Stimulated activated CD8-positive, alpha-beta memory T cell treated with anti-CD3 and anti-CD28 coated beads, Interleukin-4, amount 100 ng/mL, for 24 hours (primary cell): ENCODE results near the gene ARHGAP26.

Experiments
- DNase-seq: peaks from one replicate; pipeline ENCODE4 v3.0.0-alpha.2; 2020; ENCODE audit warnings: low read depth

Gene ARHGAP26

DNA sequence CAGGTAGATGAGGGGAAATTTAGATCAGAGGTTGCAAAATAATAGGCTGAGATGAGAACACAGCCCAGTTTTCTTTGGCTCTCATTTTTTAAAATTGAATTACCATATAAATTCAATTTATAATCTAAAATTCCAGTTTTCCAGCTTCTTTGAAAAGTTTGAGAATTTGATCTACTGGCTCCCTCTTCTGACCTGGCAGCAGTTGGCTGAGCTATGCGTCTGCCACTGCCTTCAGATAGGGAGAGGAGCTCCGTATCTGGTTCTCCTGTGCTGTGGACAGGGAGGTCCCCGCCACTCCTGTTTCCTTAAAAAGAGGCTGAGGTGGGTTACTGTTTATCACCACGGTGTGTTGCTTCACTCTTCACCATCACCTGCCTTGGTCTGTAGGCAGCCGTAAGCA is 103.7 kb downstream of the ARHGAP26 start:
- no peak for DNase-seq

DNA sequence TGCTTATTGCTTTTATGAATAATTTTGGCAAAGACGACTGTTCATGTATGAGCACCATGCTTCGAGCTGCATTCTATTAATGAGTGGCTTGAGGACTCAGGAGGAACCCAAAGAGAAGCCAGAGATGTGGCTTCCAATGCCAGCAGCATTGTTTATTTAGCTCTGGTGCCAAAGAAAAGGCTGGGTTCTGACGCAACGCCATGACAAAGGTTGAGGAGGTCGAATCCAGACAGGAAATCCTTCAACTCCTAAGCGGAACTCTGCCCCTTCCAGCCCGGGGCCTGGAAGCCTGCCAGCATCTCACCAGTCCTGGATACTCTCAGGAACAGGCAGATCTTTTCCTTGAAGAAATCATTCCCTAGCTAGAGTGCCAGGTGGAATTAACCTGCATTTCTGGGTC is 104.4 kb downstream of the ARHGAP26 start:
- no peak for DNase-seq

DNA sequence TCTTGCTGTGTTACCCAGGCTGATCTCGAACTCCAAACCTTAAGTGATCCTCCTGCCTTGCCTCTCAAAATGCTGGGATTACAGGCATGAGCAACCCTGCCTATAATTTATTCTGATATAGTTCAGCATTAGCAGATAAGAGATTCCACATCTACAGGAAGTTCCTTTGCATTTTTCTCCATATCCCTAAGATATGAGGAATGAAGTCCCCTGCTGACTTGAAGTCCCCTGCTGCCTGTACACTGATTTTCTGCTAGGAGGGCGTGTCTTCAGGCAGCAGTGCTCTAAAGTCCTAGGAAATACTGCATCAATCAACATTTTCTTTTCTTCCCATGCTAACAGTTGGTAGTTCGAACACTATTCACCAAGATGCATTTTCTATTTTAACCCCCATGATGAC is 105.8 kb downstream of the ARHGAP26 start:
- DNase-seq = no peak

DNA sequence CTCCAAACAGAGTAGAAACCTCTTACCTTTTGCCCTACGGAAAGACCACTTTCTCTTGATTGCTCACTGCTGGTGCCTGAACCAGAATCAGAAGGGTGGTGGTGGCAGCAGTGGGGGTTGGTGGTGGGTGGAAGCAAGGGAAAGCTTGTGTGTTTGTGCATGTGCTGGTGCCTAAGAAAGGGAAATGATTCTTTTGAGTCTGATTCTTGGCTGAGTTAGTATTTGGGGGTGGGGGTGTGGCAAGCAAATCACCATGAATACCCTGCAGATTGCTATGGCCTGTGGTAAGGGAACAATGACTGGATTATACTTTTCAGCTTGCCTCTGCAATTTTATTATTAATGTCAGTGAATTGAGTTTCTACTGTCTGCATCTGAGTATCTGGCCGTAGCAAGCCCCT is 106.6 kb downstream of the ARHGAP26 start:
- DNase-seq = no peak

DNA sequence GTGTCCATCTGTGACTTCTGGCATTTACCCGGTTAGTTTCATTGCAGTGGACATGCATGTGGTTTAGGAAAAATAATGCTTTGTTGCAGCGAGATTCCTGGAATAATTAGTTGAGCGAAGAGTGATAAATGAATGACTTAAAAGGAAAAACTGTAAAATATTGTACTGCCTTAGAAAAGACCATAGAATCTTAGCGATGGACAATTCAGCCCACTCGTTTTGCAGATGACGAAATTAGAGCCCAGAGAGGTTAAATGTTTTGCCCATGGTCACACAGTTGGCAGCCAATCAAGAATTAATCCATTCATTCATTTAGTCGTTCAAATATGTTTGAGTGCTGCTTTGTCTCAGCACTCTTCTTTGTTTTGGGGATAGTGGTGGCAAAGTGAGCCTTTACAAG is 107.9 kb downstream of the ARHGAP26 start:
- DNase-seq = no peak

DNA sequence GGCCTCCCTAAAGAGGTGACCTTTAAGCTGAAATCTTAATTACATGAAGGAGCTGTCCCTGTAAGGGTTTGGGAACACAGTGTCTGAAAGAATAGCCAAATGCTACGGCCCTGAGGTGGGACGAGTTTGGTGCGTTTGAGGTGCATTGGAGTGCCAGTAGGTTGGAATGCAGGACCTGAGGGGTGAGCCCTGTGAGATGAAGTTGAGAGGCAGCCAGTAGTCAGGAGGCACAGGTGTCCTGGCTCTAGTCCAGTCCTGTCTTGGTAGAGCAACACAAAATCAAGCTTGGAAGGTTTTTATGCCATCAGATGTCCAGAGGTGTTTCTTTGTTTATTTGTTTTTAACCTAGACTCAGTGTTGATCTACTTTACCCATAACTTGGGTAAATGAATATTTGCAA is 108.5 kb downstream of the ARHGAP26 start:
- no peak for DNase-seq

DNA sequence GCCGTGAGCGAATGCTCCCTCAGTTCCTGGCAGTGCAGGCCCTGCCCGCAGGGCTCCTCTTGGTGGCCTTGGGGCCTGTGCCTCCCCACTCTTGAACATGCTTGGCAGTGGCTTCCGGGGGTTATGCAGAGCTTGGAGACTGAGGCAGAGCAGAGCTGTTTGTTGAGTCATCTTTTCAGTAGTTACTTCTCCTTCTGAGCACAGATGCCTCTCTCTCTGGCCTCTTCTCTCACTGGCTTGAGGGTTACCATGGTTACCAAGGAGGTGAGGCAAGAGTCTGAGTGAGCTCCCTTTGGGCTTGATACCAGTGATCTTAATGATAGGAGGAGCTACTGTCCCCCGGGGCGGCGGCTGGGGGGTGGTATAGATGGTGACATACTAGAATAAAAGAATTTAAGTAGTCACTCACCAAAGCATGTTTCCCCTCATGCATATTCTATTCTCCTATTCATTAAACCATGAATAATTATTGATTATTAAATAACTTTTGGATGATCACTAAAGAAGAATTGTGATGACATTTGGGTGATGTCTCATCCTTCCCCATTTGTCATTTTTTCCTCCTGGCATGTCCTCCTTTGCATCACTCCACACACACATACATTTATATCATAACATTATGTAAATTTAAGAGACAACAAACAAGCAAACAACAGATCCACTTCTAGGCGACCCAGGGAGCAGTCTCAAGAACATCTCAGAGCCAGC is 111.1 kb downstream of the ARHGAP26 start:
- DNase-seq = no peak

DNA sequence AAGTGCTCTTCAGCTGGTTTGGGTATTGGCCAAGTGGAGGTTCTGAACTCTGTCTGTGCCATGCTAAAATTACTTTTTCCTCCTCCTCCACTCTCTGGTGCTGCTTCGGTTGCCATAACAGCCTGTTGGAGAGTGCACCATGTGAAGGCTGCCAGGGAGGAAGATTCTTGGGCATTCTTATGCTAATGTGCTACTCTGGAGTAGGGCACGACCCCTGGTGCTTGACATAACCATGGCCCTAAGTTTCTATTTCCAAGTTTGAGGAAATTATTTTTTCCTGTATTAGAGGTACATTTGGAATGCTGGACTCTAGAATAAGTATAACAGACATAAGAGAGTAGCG is 111.6 kb downstream of the ARHGAP26 start:
- DNase-seq = no peak

DNA sequence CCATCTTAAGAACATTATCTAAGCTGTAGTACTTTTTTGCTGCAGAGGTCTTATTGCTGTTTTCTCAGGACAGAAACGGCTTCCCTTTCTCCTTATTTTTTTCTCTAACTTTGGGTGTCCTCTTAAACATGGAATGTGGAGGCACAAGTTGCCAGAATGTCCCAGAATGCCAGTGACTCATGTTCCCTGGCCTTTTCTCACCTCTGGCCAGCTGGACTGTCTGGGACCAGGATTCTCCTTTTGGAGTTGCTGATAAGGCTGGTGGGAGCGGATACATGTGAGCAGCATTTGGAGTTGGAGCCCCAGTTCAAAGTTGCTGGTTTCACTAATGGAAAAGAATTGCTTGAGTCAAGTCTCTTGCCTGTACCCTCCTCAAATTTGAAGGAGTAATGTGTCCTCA is 112.8 kb downstream of the ARHGAP26 start:
- DNase-seq = no peak

DNA sequence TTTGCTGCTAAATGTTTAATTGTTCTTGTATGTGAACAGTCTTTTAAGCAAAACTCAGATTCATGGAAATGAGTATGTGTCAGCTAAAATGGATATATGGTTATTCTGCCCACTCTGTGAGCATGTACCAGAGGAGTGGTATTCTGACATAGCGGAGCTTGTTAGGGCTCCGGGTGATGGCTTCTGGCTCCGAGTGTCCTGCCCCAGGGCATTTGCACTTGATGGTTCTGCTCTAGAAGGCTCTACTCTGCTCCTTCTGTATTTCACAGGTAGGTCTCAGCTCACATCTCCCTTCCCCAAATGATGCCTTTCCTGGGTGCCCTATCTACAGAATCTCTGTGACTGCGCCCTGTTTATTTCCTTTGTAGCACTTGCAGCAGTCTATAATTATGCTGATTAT is 113.3 kb downstream of the ARHGAP26 start:
- no peak for DNase-seq

DNA sequence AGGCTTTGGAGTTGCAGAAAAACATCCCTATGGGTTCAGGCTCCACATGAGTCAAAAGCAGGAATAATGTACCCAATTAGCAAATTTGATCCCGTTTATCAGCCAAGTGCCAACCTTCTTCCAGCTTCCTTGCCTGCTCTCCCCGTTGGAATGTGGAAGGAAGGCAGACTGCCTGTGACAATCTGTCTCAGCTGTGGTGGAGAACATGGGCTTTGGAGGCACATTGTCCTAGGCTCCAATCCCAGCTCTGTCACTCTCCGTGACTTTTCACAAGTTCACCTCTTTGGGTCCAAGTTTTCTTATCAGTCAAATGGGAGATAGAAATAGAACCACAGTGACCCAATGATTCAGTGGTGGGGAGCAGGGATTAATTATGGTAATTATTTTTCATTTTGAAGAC is 113.9 kb downstream of the ARHGAP26 start:
- no peak for DNase-seq

DNA sequence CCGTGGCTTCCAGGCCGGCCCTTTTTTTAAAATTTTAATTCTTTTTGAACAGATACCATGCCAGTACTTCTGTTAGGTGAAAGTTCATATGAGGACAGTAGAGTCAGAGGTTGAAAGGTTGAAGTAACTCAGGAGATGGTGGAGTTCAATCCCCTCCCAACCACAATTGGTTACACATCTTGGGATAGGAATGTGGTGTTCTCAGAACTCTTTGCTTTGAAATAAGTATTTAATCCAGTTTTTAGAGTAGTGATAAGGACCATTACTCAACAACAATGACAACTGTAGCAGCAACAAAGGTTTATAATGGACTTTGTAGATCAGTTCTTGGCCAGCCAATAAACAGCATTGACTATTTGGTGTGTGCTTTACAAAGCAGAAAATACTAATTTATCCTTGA is 116.0 kb downstream of the ARHGAP26 start:
- DNase-seq = no peak

DNA sequence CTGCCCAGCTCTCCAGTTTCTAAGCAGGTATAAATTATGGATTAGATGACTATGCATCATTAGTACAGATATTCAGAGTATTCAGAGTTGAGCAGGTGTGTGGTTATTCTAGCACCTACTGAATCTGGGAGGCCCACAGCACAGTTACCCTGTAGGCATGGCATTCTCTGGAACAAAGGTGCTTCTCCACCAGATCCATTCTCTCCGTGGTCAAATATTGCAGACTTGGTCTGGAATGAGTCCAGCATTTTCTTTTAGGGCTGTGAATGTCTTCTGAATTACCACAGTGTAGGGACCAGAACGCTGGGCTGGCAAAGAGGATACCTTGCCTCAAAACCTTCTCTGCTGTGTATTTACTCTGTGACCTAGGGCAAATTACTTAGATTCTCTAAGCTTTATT is 116.8 kb downstream of the ARHGAP26 start:
- DNase-seq = no peak

DNA sequence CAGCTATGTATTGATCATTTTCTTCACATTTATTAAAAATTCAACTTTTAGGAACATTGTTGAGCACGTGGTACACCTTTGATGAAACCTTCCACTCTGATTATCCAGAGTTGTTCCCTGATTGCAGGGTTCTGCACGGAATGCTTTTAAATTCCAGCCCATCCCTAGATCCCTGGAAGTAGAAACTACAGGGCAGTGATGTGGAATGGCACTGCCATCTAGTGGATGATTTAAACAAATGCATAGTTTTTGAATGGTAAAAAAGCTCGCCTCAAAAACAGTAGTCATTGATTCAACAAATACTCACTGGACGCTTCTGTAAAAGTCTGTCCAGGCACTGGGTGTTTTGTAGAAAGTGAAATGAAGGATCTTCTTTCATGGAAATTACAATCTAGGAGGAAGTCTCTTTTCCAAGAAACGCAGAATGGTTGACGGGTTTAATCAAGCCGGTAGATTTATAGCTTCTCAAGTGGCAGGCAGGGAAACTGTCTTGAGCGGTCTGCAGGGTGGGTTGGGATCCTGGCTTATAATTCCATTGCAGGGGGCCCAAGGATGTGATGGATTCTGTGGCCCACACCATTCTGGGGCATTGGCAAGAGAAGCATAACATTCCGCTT is 118.4 kb downstream of the ARHGAP26 start:
- no peak for DNase-seq

DNA sequence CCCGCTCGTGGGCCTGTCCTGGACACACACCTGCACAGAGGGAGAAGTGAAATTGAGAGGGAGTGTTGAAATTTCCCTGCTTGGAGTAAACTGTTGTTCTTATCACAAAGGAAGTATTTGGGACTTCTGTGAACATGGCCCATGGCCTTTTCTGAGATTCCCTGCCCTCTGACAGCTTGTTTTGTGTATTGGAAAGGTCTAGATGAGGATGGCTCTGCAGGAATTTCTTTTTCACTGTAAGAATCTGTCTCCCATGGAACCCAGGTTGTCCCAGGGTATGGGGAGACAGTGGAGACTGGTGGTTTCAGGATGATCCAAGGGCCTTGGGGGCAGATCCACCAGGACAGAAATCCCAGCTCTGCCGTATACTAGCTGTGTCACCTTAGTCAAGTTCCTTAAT is 121.8 kb downstream of the ARHGAP26 start:
- DNase-seq = no peak

DNA sequence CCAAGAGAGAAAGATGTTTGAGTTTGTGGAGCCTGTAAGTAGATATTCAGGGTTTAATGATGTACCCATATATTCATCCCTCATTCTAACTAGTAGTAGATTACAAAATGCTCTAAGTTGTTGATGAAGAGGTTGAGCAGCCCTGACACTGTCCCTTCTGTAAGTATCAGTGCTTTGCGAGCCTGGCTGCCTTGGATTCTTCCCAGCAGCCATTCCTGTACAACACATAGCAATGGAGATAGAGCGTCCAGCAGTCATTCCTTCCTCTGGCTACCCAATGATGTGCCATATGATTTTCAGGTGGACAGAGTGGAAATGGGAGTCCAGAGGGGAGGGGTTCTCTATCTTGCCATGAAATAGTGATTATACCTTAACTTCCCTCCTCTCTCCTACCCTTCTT is 124.1 kb downstream of the ARHGAP26 start:
- DNase-seq = no peak

DNA sequence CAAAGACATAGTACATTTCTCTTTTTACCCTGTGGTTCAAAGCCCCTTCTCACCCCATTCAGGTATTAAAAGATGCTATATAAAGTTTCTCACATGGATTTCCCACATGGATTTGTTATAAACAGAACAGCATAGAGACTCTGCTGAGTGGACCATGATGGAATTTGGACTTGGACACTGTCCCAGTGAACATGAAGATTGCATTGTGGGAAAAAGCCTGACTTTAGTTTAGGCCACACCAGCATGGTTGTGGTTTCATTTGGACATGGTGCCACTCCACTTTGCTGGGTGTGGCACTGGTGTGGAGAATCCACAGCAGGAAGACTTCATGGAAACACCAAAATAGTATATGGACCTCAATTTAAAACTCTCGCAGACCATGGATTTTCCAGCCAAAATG is 124.6 kb downstream of the ARHGAP26 start:
- DNase-seq = no peak

DNA sequence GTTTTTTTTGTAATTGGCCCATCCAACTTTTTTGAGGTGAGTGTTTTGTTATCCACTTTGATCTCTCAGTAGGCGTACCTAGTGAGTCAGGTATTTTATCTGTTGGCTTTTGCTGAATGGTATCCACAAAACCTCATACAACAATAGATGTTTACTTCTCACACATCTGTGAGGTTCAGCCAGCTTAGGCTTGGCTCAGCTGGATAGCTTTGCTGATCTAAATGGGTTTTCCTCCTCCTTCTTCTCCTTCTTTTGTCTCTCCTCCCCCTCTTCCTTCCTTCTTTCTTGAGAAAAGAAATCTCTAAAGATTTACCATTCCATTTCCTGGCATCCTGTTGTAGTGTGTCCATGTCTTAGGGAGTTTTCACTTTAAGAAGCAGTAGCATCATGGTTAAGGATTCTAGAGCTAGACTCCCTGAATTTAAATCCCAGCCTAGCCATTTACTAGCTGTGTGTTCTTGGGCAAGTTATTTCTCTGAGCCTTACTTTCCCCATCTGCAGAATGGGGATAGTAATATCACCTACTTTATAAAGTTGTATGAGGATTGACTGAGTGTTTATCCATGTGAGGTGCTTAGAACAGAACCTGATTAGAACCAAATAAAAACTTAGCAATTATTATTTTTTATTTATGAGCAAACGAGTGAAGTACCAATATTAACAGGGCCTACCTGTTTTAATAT is 126.3 kb downstream of the ARHGAP26 start:
- DNase-seq = no peak

DNA sequence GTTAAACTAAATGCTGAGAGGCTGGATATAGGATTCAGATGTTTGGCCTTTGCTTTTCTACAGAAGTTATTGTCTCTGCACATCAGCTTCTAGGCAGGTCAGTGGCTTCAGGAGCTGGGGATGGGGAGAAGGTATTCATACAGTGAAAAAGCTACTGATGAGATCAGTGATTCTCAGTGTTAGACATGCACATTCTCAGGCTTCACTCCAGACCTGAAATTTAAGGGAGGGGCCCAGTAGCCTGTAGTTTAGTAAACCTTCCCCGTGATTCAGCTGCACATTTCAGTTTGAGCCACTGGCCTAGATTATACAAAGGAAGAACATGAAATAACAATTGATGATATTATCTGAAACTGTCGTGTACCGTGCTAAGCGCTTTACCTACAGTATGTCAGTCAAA is 127.2 kb downstream of the ARHGAP26 start:
- DNase-seq = no peak

DNA sequence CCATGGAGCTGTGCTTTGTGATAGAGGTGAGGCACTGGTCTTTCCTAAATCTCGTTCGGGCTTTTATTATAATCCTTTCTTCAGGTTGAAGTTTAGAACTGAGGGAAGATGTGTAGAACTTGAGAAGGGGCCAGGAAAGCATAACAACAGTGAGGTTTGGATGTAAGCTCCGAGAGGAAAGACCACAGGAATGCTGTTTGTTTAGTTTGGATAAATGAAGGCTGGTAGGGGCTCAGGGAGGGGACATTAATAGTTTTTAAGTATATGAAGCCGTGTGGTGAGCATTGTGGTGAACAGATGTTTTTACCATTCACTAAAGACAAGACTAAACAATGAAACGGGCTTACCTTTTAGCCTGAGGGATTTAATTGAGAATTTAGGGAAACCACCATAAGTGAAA is 130.8 kb downstream of the ARHGAP26 start:
- DNase-seq = no peak

DNA sequence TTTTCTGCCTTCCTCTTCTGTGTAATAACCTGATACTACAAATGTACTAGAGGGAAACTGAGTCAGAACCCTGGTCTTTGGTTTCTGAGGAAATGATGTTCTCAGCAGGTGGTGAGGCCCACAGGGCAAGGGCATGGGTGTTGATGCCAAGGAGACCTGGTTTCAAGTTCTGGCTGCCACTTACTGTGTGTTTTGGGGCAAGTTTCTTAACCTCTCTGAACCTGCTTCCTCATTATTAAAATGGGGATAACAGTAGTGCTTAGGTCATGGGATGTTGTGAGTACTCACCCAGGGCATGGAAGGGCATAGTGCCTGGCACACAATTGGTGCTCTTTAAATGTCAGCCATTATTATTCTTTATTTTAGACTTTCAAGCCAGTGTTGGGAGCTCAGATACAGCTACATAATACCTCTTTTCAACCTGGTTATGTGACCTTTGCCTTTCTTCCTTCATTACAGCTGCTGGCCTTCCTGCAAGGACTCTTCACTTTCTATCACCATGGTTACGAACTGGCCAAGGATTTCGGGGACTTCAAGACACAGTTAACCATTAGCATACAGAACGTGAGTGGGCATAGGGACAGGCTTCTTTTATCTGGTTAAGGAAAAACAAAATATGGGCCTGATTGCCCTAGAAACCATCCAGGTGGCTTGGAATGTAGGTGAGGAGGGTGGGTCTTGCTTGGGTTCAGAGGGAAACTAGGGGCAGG is 131.5 kb downstream of the ARHGAP26 start:
- DNase-seq = no peak

DNA sequence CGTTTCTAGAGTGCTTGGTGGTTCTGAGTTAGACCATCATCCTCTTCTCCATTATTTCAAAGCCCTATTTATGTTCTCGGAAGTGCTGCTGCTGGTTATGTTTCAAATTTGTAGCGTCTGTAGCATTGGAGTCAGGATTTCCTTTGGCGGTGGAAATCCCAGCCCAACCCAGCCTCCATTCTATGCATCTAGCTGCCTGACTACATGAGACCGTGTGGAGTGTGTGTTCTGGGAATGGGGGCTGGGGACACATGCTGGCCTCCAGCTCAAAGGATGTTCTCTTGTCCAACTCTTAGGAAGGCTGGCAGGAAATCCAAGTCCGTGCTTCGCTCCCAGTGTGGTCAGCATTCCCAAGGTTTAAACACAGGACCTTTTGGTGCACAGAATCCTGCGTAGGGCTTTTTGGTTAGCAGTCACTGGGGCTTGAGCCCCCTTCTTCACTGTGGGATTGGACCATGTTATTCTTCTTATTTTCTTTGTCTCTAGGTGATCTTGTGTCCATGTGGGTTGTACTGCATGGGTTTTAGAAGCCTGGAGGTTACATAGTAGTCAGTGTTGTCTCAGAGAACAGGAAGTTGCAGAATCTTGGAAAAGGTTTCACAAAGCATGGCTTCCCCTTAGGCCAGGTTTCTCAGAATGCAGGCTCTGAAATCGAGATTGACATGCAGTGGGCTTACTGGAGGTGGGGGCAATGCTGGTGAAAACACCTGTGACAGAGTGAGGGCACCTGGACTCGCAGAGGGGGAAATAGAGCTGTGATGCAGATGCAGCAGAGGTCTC is 132.2 kb downstream of the ARHGAP26 start:
- no peak for DNase-seq
